Measurements from ENCODE around the gene SH2B2.

- TF ChIP-seq CTCF (IDR thresholded peaks at IDR 0.05; ENCODE audit: extremely low read depth in 1 of 2, insufficient read depth in 1 of 2, low read depth in 1 of 2, low read length in 2 of 2) (no peak), MYC (IDR thresholded peaks at IDR 0.05; ENCODE audit: low read depth, low read length) (no peak), EZH2 (IDR thresholded peaks at IDR 0.05; ENCODE audit: borderline replicate concordance, low read depth, low read length, severe bottlenecking) (no peak), POLR2AphosphoS5 (IDR thresholded peaks at IDR 0.05; ENCODE audit: insufficient read depth, low read depth, low read length) (no peak)
These were observed 24.1 kb upstream of the SH2B2 start for GRCh38 chr7:102262546-102262945.

Measured in endothelial cell of umbilical vein (primary cell).